Spleen (tissue), 11 donors: Measurements from ENCODE around the gene ACO2. TPM values are rescaled to one million over a fixed set of nuclear protein-coding genes. Genes with fewer than 3 reads are reported as not detected.

Experiments used
- DNase-seq: peaks from one replicate; pipeline ENCODE4 v3.0.0-alpha.2; 2020
- H3K27ac ChIP-seq, 8 donors: fragments of 200-600 bp; sonication (generic) in 7 of 8; 1 replicate in 4 of 8; 2 replicates in 4 of 8; pipeline versions ENCODE4 v1.5.0 to v1.8.0; 2016 to 2021; ENCODE audit warnings: inconsistent platforms in 4 of 8, mild to moderate bottlenecking in 4 of 8, moderate library complexity in 1 of 8
- H3K27me3 ChIP-seq, 7 donors: fragments of 200-600 bp; sonication (generic) in 6 of 7; replicated peaks in 1 of 7; 1 replicate in 4 of 7; 2 replicates in 3 of 7; pipeline versions ENCODE4 v1.5.0 to v1.8.0; 2016 to 2021; ENCODE audit warnings: inconsistent platforms in 3 of 7, mild to moderate bottlenecking in 1 of 7
- H3K36me3 ChIP-seq, 6 donors: fragments of 200-600 bp; sonication (generic) in 5 of 6; 1 replicate in 4 of 6; 2 replicates in 2 of 6; pipeline versions ENCODE4 v1.5.0 to v1.8.0; 2016 to 2021; ENCODE audit warnings: inconsistent platforms in 2 of 6
- H3K4me1 ChIP-seq, 6 donors: fragments of 200-600 bp; sonication (generic) in 5 of 6; 1 replicate in 3 of 6; 2 replicates in 3 of 6; pipeline versions ENCODE4 v1.5.0 to v1.8.0; 2016 to 2021; ENCODE audit warnings: inconsistent platforms in 3 of 6
- H3K4me3 ChIP-seq, 8 donors: fragments of 200-600 bp; sonication (generic) in 7 of 8; 1 replicate in 4 of 8; 2 replicates in 4 of 8; pipeline versions ENCODE4 v1.5.0 to v1.8.0; 2016 to 2021; ENCODE audit warnings: inconsistent platforms in 4 of 8, mild to moderate bottlenecking in 4 of 8, moderate library complexity in 2 of 8
- H3K9me3 ChIP-seq, 8 donors: fragments of 200-600 bp; sonication (generic) in 7 of 8; 1 replicate in 4 of 8; 2 replicates in 4 of 8; pipeline versions ENCODE4 v1.5.0 to v1.8.0; 2016 to 2021; ENCODE audit warnings: inconsistent platforms in 4 of 8
- CTCF ChIP-seq, 11 experiments: fragments of 200-600 bp in 7 of 11; fragments of 450-650 bp in 4 of 11; sonication (generic) in 4 of 11; IDR thresholded peaks in 8 of 11; conservative IDR thresholded peaks in 3 of 11; 1 replicate in 7 of 11; 2 replicates in 4 of 11; pipeline versions ENCODE4 v1.4.0 to v1.8.0; 2016 to 2021; ENCODE audit warnings: antibody characterized with exemption in 11 of 11, inconsistent platforms in 4 of 11, mild to moderate bottlenecking in 1 of 11
- POLR2A ChIP-seq, 3 donors: fragments of 450-650 bp; IDR thresholded peaks; one replicate each; pipeline ENCODE4 v1.5.1; 2017; ENCODE audit warnings: antibody characterized with exemption in 3 of 3, mild to moderate bottlenecking in 1 of 3
- POLR2AphosphoS5 ChIP-seq, 3 donors: sonication (generic); formaldehyde crosslinking; IDR thresholded peaks; one replicate each; pipeline ENCODE4 v1.5.1; 2017; ENCODE audit warnings: antibody characterized with exemption in 3 of 3
- WGBS, 5 donors: extraction: QIAGEN DNeasy Blood & Tissue Kit in 3 of 5; methylation state at CpG; one replicate each; pipeline versions ENCODE4 v1.1.5 to v1.1.7; 2013 to 2018; 5-methylcytosine and 5-hydroxymethylcytosine counted together
- intact Hi-C: fragments of 100-400 bp; cut with DNase I; formaldehyde crosslinking; loops from one replicate; pipeline ENCODE4 v1.15.0; 2023; ENCODE audit warnings: low total_unique reads
- polyA plus RNA-seq, 3 donors: library from polyadenylated mRNA; stranded (reverse); fragments of 200-250 nt; gene quantifications; one replicate each; pipeline ENCODE4 v1.2.1, GENCODE V29; 2013
- total RNA-seq, 7 donors: library from RNA; depleted of rRNA in 3 of 7; stranded (reverse); fragments of >200 nt in 3 of 7; fragmentation: NEBNext Ultra II Directional in 4 of 7; extraction: Animal tissue kit (Norgen Biotek cat#: 25700) in 4 of 7; gene quantifications; one replicate each; pipeline versions ENCODE4 v1.1.0 to v1.2.1, GENCODE V29; 2016 to 2021
- donor health status: healthy with polysubstance abuse.
- donor health status: DM: no; HTN: no; CAD: no; lungs with moderate emphysema.
- donor health status: DM: no; HTN: no; CAD: no.
- donor health status: Bipolar disorder and iron deficiency.
- donor health status: healthy.
- donor health status: DM: no; HTN: no; CAD: no.
- donor health status: DM: yes; HTN: yes; CAD: no.

ACO2 gene
- total and polyA plus RNA-seq, 10 donors = 21.4 to 82.0 (median 67.2) TPM

- TF ChIP-seq POLR2AphosphoS5 (IDR thresholded peaks at IDR 0.05) (peak; percentile 63 to 83 (median 82)), CTCF (IDR thresholded peaks at IDR 0.05 in 8 of 11, conservative IDR thresholded peaks at IDR 0.05 in 3 of 11) (peak; percentile 25 to 74 (median 52)), POLR2A (IDR thresholded peaks at IDR 0.05) (no peak)
- peak; percentile 99 for DNase-seq
- Histone ChIP-seq H3K27ac (peak within 1 kb of the TSS; percentile 44 to 90 (median 85)), H3K27me3 (no peaks in the 10 kb centered on the region), H3K9me3 (no peaks in the 10 kb centered on the region), H3K4me3 (peak within 1 kb of the TSS; percentile 82 to 99 (median 94)), H3K4me1 (peaks cover 20 to 47% (median 41%) of the 10 kb centered on the region in 6 donors), H3K36me3 (peaks cover 0 to 23% (median 8%) of the 10 kb centered on the region in 6 donors)
- 0 to 1% (median 0%) methylated on average over 52 to 80 of the region's 80 CpGs for WGBS, 5 donors
- intact Hi-C loops = no loop called here
Measured at GRCh38 chr22:41543854-41544670, 75.1 kb downstream of the ACO2 start, which contains the start of gene POLR3H. Gene POLR3H (minus strand): TSS chr22:41544470. CDS start chr22:41544101, 369 bp downstream.

- intact Hi-C loops = no loop called here
- Histone ChIP-seq H3K27me3 (no peaks in the 10 kb centered on the region), H3K4me3 (peak overlapping the region; percentile 82 to 99 (median 94)), H3K27ac (peak overlapping the region in 5 of 8 donors; percentile 84 to 90 (median 87)), H3K4me1 (peaks cover 20 to 47% (median 41%) of the 10 kb centered on the region in 6 donors), H3K9me3 (no peaks in the 10 kb centered on the region), H3K36me3 (peaks cover 0 to 15% (median 4%) of the 10 kb centered on the region in 6 donors)
- 17 to 26% (median 19%) methylated on average over 16 to 21 of the region's 21 CpGs for WGBS, 5 donors
- DNase-seq = no peak
- TF ChIP-seq CTCF (IDR thresholded peaks at IDR 0.05 in 8 of 11, conservative IDR thresholded peaks at IDR 0.05 in 3 of 11) (no peak), POLR2AphosphoS5 (IDR thresholded peaks at IDR 0.05) (no peak), POLR2A (IDR thresholded peaks at IDR 0.05) (no peak)
Measured at GRCh38 chr22:41544671-41545476, 76.0 kb downstream of the ACO2 start.

GRCh38 chr22:41548830-41549211, 79.9 kb downstream of the ACO2 start:
- Histone ChIP-seq H3K4me3 (no peak overlapping the region), H3K9me3 (no peaks in the 10 kb centered on the region), H3K4me1 (peaks cover 6 to 13% (median 11%) of the 10 kb centered on the region in 6 donors), H3K36me3 (no peaks in the 10 kb centered on the region), H3K27ac (no peak overlapping the region), H3K27me3 (peaks cover 0 to 3% (median 0%) of the 10 kb centered on the region in 7 donors)
- 88 to 95% (median 92%) methylated on average over 5 of the region's 5 CpGs for WGBS, 5 donors
- DNase-seq = no peak
- TF ChIP-seq POLR2A (IDR thresholded peaks at IDR 0.05) = no peak
- no peak for TF ChIP-seq POLR2AphosphoS5 (IDR thresholded peaks at IDR 0.05)
- TF ChIP-seq CTCF (IDR thresholded peaks at IDR 0.05 in 8 of 11, conservative IDR thresholded peaks at IDR 0.05 in 3 of 11) = no peak
- intact Hi-C loops = no loop called here
